Activated CD8-positive, alpha-beta memory T cell treated with anti-CD3 and anti-CD28 coated beads, Interleukin-2, amount 50 U/mL, for 1 hour (primary cell): ENCODE data around the gene ZNG1A.
"Not testable (repeated sequence)": the region's sequence is repeated elsewhere in the genome, so short reads cannot be mapped to it uniquely, and the experiment has no call there.

ENCODE experiments used
- DNase-seq: peaks from one replicate; pipeline ENCODE4 v3.0.0-alpha.2; 2020; ENCODE audit errors: extremely low read depth

ZNG1A gene

DNA sequence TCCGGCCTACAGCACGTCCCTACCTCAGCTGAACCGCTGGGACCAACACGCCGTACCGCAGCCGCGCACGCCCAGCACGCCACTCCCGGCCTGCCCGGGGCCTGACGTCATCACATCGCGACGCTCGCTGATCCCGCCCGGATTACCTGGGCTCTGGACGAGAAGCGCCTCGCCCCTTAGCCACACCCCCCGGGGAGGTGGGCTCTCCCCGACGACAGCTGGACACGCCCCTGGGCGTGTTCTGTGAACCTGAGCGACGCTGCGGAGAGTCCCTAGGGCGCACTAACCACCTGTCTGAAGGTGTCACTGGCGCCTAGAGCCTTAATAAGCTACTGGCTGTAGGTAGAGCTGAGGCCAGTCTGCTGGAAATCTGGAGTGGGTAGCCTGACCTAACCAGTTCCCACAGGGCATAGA, at the start of gene ZNG1A:
Gene ZNG1A (minus strand): TSS at position 87 of the 414 bp plus-strand sequence. CDS start 87 bp downstream, outside the sequence.
- DNase-seq: peak; percentile 52

- no peak for DNase-seq
These were observed 49.0 kb upstream of the ZNG1A start for GRCh38 chr9:227860-228259.

- DNase-seq: no peak
These were observed 46.0 kb upstream of the ZNG1A start for GRCh38 chr9:224582-225520.

GRCh38 chr9:224026-224425, 45.2 kb upstream of the ZNG1A start:
- DNase-seq: no peak

DNA sequence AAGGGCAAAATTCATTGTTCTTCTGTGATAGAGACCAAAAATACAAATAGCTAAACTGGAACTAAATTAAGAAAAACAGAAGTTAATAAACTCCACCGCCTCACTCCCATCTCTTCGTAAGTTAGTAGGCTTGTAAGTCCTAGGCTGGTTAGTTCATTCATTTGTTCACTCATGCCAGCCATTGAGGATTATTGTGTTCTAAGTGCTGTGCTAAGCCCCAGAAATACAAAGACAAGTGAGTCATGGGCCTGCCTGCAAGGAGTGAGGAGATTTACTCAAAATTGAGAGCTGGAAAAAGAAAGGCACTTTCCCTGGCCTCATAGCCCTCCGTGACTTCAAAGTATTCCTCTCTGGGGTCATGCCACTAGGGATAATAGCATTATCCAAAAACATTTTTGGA, 44.3 kb upstream of the ZNG1A start:
- DNase-seq: no peak

GRCh38 chr9:221989-222776, 43.3 kb upstream of the ZNG1A start:
- DNase-seq: no peak

GRCh38 chr9:219670-220365, 41.0 kb upstream of the ZNG1A start:
- no peak for DNase-seq

GRCh38 chr9:219036-219435, 40.2 kb upstream of the ZNG1A start:
- DNase-seq: not testable (repeated sequence)

- DNase-seq: no peak
These were observed 39.1 kb upstream of the ZNG1A start for GRCh38 chr9:217950-218349.

DNA sequence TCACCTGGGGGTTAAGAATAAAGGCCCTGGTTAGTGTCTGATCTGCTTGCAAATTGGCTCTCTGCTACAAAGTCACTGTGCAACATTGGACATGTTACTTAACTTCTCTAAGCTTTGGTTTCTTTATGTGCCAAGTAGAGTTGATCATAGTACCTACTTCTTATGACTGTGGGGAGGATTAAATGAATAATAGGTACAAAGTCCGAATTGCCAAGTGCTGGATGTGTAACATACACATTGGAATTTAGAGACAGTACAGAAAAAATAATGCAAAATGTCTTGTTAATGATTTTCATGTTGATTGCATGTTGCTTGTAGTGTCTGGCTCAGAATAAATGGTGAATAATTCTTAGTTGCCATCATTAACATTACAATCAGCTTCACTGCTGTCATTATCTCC, 38.0 kb upstream of the ZNG1A start:
- no peak for DNase-seq

DNA sequence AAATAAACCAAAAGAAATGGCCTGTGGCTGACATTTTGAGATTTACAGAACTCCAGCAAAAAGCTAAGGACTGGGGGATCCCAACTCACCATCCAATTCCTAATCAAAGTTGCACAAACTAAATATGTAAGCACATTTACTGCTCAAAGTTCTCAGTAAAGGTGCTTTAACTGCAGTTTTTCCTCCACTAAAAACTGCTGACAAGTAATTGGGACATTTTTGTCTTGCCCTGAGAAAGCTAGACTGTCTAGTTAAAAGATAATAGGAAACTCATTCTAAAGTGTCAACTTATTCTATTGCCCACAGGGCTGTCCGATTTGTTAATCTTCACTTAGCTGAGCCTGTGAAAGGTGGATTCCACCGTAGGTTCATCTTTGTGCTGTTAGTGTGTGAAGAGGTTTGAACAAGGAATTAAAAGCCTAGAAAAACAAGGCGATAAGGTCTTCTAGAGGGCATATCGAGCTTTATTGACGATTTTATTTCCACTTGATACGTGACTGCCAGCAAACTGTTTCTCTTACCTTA, 36.8 kb upstream of the ZNG1A start:
- DNase-seq: no peak

DNA sequence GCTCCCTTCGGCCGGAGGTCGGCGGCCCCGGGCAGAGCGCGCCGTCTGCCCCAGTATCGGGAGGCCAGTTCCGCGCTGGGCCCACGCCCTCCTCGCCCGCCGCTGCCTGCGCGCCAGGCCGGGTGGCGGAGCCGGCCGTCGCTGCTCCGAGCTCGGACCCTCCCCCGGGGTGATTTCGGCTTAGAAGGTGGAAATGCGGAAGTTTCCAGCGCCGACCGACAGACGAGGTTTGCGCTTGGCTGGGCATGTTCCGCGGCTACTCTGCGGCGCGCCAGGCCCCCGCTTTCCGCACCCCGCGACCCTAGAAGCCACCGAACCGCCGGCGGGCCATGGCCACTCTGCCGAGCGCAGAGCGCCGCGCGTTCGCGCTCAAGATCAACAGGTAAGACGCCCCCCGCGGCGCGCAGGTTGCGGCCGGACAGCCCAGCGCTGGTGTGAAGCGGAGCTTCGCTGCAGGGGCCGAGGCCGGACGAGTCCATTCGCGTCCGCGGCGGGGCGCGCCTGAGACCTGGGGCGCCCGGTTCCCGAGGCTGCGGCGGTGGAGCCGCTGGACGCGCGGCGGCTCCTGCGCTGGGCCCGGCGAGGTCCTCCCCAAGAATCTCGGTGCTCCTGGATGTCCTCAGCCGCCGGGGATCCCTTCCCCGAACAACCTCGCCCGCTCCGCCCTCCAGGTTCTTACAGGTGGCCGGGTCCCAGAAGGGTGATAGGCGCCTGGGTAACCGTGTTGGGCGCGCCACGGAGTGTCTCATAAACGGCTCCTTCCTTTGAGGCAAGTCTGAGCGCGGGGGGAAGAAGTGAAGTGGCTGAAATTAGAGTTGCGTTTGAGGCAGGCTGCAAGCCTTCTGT, 36.0 kb upstream of the ZNG1A start, which contains the start of gene DOCK8:
Gene DOCK8 (plus strand): TSS at position 218 of the 846 bp plus-strand sequence. CDS start 112 bp downstream, at position 330.
- peak; percentile 20 for DNase-seq

DNA sequence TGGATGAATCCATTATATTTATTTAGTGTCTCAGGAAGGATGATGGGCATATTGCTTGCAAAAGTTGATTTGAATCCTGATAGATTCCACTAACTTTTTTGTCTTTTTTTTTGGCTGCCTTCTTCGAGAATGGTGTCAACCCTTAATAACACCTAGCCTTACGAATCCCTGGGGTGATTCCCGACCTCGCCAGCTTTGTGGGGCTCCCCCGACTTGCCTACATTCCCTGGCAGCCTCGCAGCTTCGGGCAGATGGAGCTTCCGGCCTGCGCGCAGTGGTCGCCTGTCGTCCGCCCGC, 35.4 kb upstream of the ZNG1A start:
- DNase-seq: no peak

- not testable (repeated sequence) for DNase-seq
These were observed 35.0 kb upstream of the ZNG1A start for GRCh38 chr9:213901-214300.

GRCh38 chr9:212297-212696, 33.4 kb upstream of the ZNG1A start:
- DNase-seq: no peak

DNA sequence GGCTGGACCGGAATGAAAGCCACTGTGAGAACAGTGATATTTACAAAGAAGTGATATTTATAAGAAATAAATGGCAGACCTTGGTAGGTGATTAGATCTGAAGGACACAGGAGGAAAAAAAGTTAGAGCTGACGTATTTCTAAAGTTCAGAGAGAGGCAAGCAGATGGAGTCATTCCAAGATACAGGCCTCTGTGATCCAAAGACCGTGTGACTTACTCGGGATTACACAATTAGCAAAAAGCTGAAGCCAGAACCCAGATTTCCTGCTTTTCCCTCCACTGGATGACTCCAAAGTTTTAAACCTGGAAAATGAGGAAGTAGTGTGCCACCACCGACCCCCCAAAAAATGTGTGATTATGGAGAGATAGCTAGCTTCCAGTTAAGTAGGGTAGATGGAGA, 32.7 kb upstream of the ZNG1A start:
- DNase-seq: no peak

- DNase-seq: no peak
These were observed 32.2 kb upstream of the ZNG1A start for GRCh38 chr9:211036-211435.

- DNase-seq: no peak
These were observed 30.4 kb upstream of the ZNG1A start for GRCh38 chr9:209143-209758.

GRCh38 chr9:206481-206880, 27.6 kb upstream of the ZNG1A start:
- no peak for DNase-seq

DNA sequence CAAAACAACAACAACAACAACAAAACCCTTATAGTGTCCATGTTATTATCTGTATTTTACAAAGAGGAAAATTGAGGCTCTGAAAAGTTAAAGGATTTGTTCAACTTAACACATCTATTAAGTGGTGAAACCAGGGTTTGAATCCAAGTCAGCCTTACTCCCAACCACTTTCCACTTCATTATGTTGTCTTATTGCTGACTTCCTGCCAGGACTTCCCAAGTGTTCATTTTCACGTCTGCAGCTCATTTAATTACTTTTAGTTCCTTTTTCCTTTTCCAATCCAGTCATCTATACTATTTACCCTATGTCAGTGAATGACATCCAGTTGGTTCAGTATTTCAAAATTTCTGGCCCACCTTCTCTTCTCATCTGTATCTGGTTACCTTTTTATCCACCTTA, 20.7 kb upstream of the ZNG1A start:
- not testable (repeated sequence) for DNase-seq
